Measurements from ENCODE around the gene UBASH3A. TPM values are rescaled to one million over a fixed set of nuclear protein-coding genes. Genes with fewer than 3 reads are reported as not detected.

Gene UBASH3A
- polyA plus RNA-seq, 2 of the 4 experiments (the other 2 are of a cell fraction) = not detected

- ATAC-seq (no peak), FAIRE-seq (no peak)
- no peak overlapping the region for H3K4me2 ChIP-seq
These were observed 10.8 kb upstream of the UBASH3A start for GRCh38 chr21:42392731-42393442.

GRCh38 chr21:42393443-42393950 is 10.2 kb upstream of the UBASH3A start:
- POLR2A ChIA-PET = no interaction called here
- no peak overlapping the region for H3K27ac ChIP-seq
- no peaks in the 10 kb centered on the region for H3K9me3 ChIP-seq
- no peak for ATAC-seq
- no peak for DNase-seq (ENCODE audit: low read depth in 1 of 2, low spot score in 1 of 2)
- H3K4me1 ChIP-seq = no peaks in the 10 kb centered on the region
- CTCF ChIA-PET = interaction anchor here (0.5 kb wide), 1 partner anchor 8 kb away, joined by 3 read pairs; no protein-coding TSS in a partner anchor
- H3K4me2 ChIP-seq = no peak overlapping the region
- no peak for FAIRE-seq
- TF ChIP-seq PHF8 (IDR thresholded peaks at IDR 0.05; ENCODE audit: borderline replicate concordance, low read depth) (no peak), CBX2 (IDR thresholded peaks at IDR 0.05; ENCODE audit: borderline replicate concordance, low read depth) (no peak), POLR2A (IDR thresholded peaks at IDR 0.05; ENCODE audit: low read length) (no peak), RAD21 (conservative IDR thresholded peaks at IDR 0.05 in 1 of 2, IDR thresholded peaks at IDR 0.05 in 1 of 2) (no peak), RFX5 (IDR thresholded peaks at IDR 0.05) (no peak), KDM5A (IDR thresholded peaks at IDR 0.05) (no peak), HEYL (CRISPR knock-in tag; IDR thresholded peaks at IDR 0.05) (no peak), JUN (IDR thresholded peaks at IDR 0.05) (no peak), BHLHE40 (IDR thresholded peaks at IDR 0.05; ENCODE audit: low read depth, low read length) (no peak), EHF (CRISPR knock-in tag; IDR thresholded peaks at IDR 0.05) (no peak), ATOH8 (CRISPR knock-in tag; IDR thresholded peaks at IDR 0.05; ENCODE audit: low read depth) (no peak), HOXB5 (CRISPR knock-in tag; IDR thresholded peaks at IDR 0.05) (no peak), USF2 (IDR thresholded peaks at IDR 0.05) (no peak), ZFP36 (IDR thresholded peaks at IDR 0.05; ENCODE audit: borderline replicate concordance, partially characterized antibody) (no peak), KDM1A (IDR thresholded peaks at IDR 0.05; ENCODE audit: low read depth) (no peak)
- WGBS (ENCODE audit: missing lambda C conversion rate) = 60% methylated on average over 8 of the region's 8 CpGs
- H3K4me3 ChIP-seq = no peak overlapping the region

More at GRCh38 chr21:42392731-42393442, 10.8 kb upstream of the UBASH3A start:
- no peak for DNase-seq (ENCODE audit: low read depth in 1 of 2, low spot score in 1 of 2)
- ChIA-PET POLR2A (no interaction called here), CTCF (interaction anchor here (1.4 kb wide), 1 partner anchor 11 kb away, joined by 4 read pairs; no protein-coding TSS in a partner anchor)
- Histone ChIP-seq H3K4me3 (no peak overlapping the region), H3K4me1 (no peaks in the 10 kb centered on the region), H3K9me3 (no peaks in the 10 kb centered on the region), H3K27ac (no peak overlapping the region)
- TF ChIP-seq KDM5A (IDR thresholded peaks at IDR 0.05) = no peak
- no peak for TF ChIP-seq MAX (IDR thresholded peaks at IDR 0.05)
- TF ChIP-seq ZNF302 (CRISPR knock-in tag; IDR thresholded peaks at IDR 0.05) = no peak
- TF ChIP-seq EHMT2 (IDR thresholded peaks at IDR 0.05; ENCODE audit: low read depth) = no peak
- TF ChIP-seq PBX3 (IDR thresholded peaks at IDR 0.05) = no peak
- TF ChIP-seq ELK1 (IDR thresholded peaks at IDR 0.05; ENCODE audit: low read depth, low read length) = no peak
- TF ChIP-seq CHD4 (IDR thresholded peaks at IDR 0.05; ENCODE audit: borderline replicate concordance) = no peak
- WGBS (ENCODE audit: missing lambda C conversion rate) = 81% methylated on average over 17 of the region's 17 CpGs

All from A549 (cell line).